Astrocyte (in vitro differentiated cells and primary cell): Measurements from ENCODE around the gene LRG1. TPM values are rescaled to one million over a fixed set of nuclear protein-coding genes. Genes with fewer than 3 reads are reported as not detected.
A peak's percentile ranks its signal among the peaks of the same experiment; 100 is the strongest.

ENCODE experiments used
- DNase-seq: peaks from one replicate; pipeline ENCODE4 v3.0.0-alpha.2; 2010; ENCODE audit warnings: low read depth
- FAIRE-seq: peaks from 2 replicates; lab custom pipeline; 2011; peaks lifted over from hg19 to GRCh38; lab: Jason Lieb, UNC
- H2AFZ ChIP-seq: 2 replicates; pipeline ENCODE4 v1.6.0; 2012; ENCODE audit warnings: low read depth, low read length, inconsistent platforms
- H3K27ac ChIP-seq: 2 replicates; pipeline ENCODE4 v1.5.1; 2011; ENCODE audit warnings: low read depth, low read length, inconsistent platforms
- H3K27me3 ChIP-seq: 2 replicates; pipeline ENCODE4 v1.6.0; 2011; ENCODE audit warnings: low read length, inconsistent platforms; ENCODE audit not compliant: insufficient read depth
- H3K36me3 ChIP-seq: 2 replicates; pipeline ENCODE4 v1.5.1; 2011; ENCODE audit warnings: low read length, inconsistent platforms; ENCODE audit not compliant: insufficient read depth
- H3K4me1 ChIP-seq: 2 replicates; pipeline ENCODE4 v1.5.1; 2011; ENCODE audit warnings: low read length, inconsistent platforms; ENCODE audit not compliant: insufficient read depth
- H3K4me2 ChIP-seq: 2 replicates; pipeline ENCODE4 v1.6.0; 2012; ENCODE audit warnings: low read length, inconsistent platforms
- H3K4me3 ChIP-seq: 2 replicates; pipeline ENCODE4 v1.5.1; 2011; ENCODE audit warnings: low read depth, mild to moderate bottlenecking, low read length, inconsistent platforms; ENCODE audit not compliant: insufficient read depth
- H3K79me2 ChIP-seq: 2 replicates; pipeline ENCODE4 v1.6.0; 2012; ENCODE audit warnings: mild to moderate bottlenecking, low read length, inconsistent platforms; ENCODE audit not compliant: insufficient read depth
- H3K9ac ChIP-seq: 2 replicates; pipeline ENCODE4 v1.6.0; 2012; ENCODE audit warnings: mild to moderate bottlenecking, low read length, inconsistent platforms
- H3K9me3 ChIP-seq: 2 replicates; pipeline ENCODE4 v1.5.1; 2012; ENCODE audit warnings: low read depth, mild to moderate bottlenecking, low read length, inconsistent platforms; ENCODE audit not compliant: insufficient read depth
- H4K20me1 ChIP-seq: 2 replicates; pipeline ENCODE4 v1.6.0; 2012; ENCODE audit warnings: low read length, inconsistent platforms; ENCODE audit not compliant: insufficient read depth
- H3K27ac Mint-ChIP-seq: one replicate; pipeline ENCODE4 v1.8.0; 2021; ENCODE audit warnings: mild to moderate bottlenecking, mixed read lengths; ENCODE audit not compliant: unreplicated experiment
- H3K27me3 Mint-ChIP-seq: one replicate; pipeline ENCODE4 v1.8.0; 2021; ENCODE audit warnings: low read depth, mixed read lengths; ENCODE audit not compliant: unreplicated experiment
- H3K36me3 Mint-ChIP-seq: one replicate; pipeline ENCODE4 v1.8.0; 2021; ENCODE audit warnings: low read depth, mixed read lengths; ENCODE audit not compliant: unreplicated experiment
- H3K4me1 Mint-ChIP-seq: one replicate; pipeline ENCODE4 v1.8.0; 2021; ENCODE audit warnings: low read depth, mixed read lengths; ENCODE audit not compliant: unreplicated experiment
- H3K4me3 Mint-ChIP-seq: one replicate; pipeline ENCODE4 v1.8.0; 2021; ENCODE audit warnings: mild to moderate bottlenecking, moderate library complexity, mixed read lengths; ENCODE audit not compliant: unreplicated experiment
- H3K9me3 Mint-ChIP-seq: one replicate; pipeline ENCODE4 v1.8.0; 2021; ENCODE audit warnings: mild to moderate bottlenecking, mixed read lengths; ENCODE audit not compliant: unreplicated experiment
- EZH2 ChIP-seq: IDR thresholded peaks from 2 replicates; pipeline ENCODE4 v1.6.1; 2012; ENCODE audit warnings: mild to moderate bottlenecking, low read length, inconsistent platforms; ENCODE audit not compliant: insufficient read depth
- total RNA-seq: library from RNA; stranded (reverse); gene quantifications from 2 replicates; pipeline ENCODE4 v1.2.1, GENCODE V29; 2021
- TF ChIP-seq, protein P1 (sequence below): IDR thresholded peaks from 2 replicates; pipeline ENCODE4 v1.5.1; 2011; ENCODE audit warnings: low read depth, mild to moderate bottlenecking, inconsistent platforms, low read length, moderate library complexity; ENCODE audit not compliant: insufficient read depth

The LRG1 gene
- total RNA-seq, 1 donor from 2014 or later, result 0.14 TPM

DNA sequence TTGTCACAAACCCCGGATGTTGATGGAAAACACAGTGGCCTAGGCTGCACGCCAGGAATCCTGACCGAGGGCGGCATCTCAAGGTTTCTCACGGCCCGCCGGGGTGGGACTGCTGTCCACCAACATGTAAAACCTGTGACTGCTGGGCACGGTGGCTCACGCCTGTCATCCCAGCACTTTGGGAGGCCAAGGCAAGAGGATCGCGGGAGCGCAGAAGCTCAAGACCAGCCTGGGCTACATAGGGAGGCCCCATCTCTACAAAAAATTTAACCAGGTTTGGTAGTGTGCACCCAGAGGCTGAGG is 32.7 kb downstream of the LRG1 start:
- peaks cover 20% of the 10 kb centered on the region for H3K4me1 ChIP-seq
- DNase-seq (no peak), FAIRE-seq (no peak)
- H3K4me2 ChIP-seq, result no peak overlapping the region
- Mint-ChIP-seq H3K36me3 (peaks cover 9% of the 10 kb centered on the region), H3K27me3 (peaks cover 5% of the 10 kb centered on the region), H3K4me1 (peaks cover 6% of the 10 kb centered on the region), H3K4me3 (no peak overlapping the region), H3K27ac (peak overlapping the region; percentile 7), H3K9me3 (no peaks in the 10 kb centered on the region)
- H3K27ac ChIP-seq, result no peak overlapping the region
- H2AFZ ChIP-seq, result no peak overlapping the region
- no peak overlapping the region for H3K9ac ChIP-seq
- no peaks in the 10 kb centered on the region for H3K9me3 ChIP-seq
- no peaks in the 10 kb centered on the region for H3K36me3 ChIP-seq
- H3K4me3 ChIP-seq, result no peak overlapping the region
- no peaks in the 10 kb centered on the region for H4K20me1 ChIP-seq
- TF ChIP-seq, protein P1, sequence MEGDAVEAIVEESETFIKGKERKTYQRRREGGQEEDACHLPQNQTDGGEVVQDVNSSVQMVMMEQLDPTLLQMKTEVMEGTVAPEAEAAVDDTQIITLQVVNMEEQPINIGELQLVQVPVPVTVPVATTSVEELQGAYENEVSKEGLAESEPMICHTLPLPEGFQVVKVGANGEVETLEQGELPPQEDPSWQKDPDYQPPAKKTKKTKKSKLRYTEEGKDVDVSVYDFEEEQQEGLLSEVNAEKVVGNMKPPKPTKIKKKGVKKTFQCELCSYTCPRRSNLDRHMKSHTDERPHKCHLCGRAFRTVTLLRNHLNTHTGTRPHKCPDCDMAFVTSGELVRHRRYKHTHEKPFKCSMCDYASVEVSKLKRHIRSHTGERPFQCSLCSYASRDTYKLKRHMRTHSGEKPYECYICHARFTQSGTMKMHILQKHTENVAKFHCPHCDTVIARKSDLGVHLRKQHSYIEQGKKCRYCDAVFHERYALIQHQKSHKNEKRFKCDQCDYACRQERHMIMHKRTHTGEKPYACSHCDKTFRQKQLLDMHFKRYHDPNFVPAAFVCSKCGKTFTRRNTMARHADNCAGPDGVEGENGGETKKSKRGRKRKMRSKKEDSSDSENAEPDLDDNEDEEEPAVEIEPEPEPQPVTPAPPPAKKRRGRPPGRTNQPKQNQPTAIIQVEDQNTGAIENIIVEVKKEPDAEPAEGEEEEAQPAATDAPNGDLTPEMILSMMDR, result no peak
- no peak for TF ChIP-seq EZH2
- H3K27me3 ChIP-seq, result no peaks in the 10 kb centered on the region
- no peaks in the 10 kb centered on the region for H3K79me2 ChIP-seq

DNA sequence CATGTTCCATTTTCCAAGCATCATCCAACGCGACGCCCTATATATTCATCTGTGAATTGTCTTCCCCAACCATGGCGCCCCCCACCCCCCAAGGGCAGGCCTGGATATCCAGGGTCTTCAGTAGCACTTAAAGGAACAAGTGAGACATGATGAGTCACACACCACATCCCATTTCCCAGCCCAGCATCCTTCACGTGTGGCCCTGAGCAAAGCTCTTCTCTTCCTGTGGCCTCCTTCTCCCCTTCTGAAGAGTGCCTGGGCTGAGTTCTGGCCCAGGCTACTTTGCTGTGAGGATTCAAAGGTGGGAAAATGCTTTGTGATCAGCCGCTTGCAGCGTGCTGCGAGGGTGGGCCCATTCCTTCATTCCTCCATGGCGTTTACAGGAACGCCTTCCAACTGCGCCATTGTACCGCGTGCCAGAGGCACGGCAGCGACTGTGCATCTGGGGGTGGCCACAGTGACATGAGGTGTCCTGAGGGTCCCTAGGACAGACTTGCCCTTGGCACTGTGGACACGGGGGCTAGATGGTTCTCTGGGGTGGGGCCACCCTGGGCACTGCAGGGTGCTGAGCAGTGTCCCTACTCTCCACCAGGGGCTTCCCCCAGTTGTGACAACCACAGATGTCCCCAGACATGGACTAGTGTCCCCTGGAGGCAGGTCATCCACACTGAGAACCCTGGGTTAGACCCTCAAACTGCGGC is 33.2 kb downstream of the LRG1 start:
- Histone ChIP-seq H4K20me1 (no peaks in the 10 kb centered on the region), H2AFZ (no peak overlapping the region), H3K9ac (peak overlapping the region; percentile 35), H3K27ac (peak overlapping the region; percentile 19), H3K4me3 (no peak overlapping the region), H3K79me2 (no peaks in the 10 kb centered on the region), H3K4me2 (peak overlapping the region; percentile 59), H3K4me1 (peaks cover 20% of the 10 kb centered on the region), H3K36me3 (peaks cover 2% of the 10 kb centered on the region), H3K9me3 (no peaks in the 10 kb centered on the region), H3K27me3 (no peaks in the 10 kb centered on the region)
- peaks cover under 1% of the 10 kb centered on the region for H3K27me3 Mint-ChIP-seq
- TF ChIP-seq EZH2, result no peak
- H3K36me3 Mint-ChIP-seq, result peaks cover 10% of the 10 kb centered on the region
- H3K4me3 Mint-ChIP-seq, result peak overlapping the region; percentile 23
- peak overlapping the region; percentile 75 for H3K27ac Mint-ChIP-seq
- H3K9me3 Mint-ChIP-seq, result no peaks in the 10 kb centered on the region
- FAIRE-seq (no peak), DNase-seq (peak; percentile 59)
- H3K4me1 Mint-ChIP-seq, result peaks cover 6% of the 10 kb centered on the region

DNA sequence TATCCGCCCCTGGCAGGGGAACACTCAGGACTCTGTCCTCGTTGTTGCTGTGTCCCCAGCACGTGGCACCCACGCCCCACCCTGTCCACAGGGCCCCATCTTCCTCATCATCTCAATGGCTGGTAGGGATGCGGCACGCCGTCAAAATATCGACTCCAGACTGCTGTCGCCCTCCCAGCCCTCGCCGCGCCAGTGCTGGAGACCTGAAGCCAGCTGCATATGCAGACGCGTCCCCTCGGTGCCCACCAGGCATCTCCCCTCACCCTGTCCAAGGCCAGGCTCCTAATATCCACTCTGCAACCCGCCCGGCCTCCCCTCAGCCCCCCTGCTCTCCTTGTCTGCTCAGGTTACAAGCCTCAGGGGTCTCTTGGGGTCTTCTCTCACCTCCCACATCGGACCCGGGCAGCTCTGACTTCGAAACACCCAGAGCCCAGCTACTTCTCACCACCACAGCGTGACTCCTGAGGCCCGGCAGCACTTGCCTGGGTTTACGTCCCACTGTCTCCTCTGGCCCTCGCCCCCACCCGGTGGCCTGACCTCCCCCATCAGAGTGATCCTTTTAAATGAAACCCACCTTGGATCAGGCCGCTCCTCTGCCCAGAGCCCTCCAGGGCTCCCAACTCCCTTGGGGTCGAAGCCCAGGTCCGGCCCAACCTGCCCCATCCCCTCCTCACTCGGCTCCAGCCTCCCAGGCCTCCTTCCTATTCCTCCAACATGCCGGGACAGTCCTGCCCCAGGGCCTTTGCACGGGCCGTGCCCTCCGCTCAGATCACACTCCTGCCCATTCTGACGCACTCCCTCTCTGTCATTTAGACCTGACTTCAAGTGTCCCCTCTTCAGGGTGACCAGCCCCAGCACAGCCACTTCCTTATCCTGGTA is 34.0 kb downstream of the LRG1 start:
- no peak for TF ChIP-seq EZH2
- TF ChIP-seq, protein P1, result no peak

More for the DNA sequence above, 34.0 kb downstream of the LRG1 start:
- peaks cover 2% of the 10 kb centered on the region for H3K36me3 ChIP-seq
- FAIRE-seq (no peak), DNase-seq (no peak)
- H3K4me3 ChIP-seq, result no peak overlapping the region
- H3K4me1 ChIP-seq, result peaks cover 20% of the 10 kb centered on the region
- no peaks in the 10 kb centered on the region for H3K9me3 ChIP-seq
- H3K4me2 ChIP-seq, result peak overlapping the region; percentile 59
- Mint-ChIP-seq H3K27me3 (no peaks in the 10 kb centered on the region), H3K27ac (peak overlapping the region; percentile 75), H3K4me3 (peak overlapping the region; percentile 23), H3K4me1 (peaks cover 6% of the 10 kb centered on the region), H3K36me3 (peaks cover 12% of the 10 kb centered on the region), H3K9me3 (no peaks in the 10 kb centered on the region)
- no peaks in the 10 kb centered on the region for H4K20me1 ChIP-seq
- no peaks in the 10 kb centered on the region for H3K27me3 ChIP-seq
- peak overlapping the region; percentile 19 for H3K27ac ChIP-seq
- no peak overlapping the region for H3K9ac ChIP-seq
- no peaks in the 10 kb centered on the region for H3K79me2 ChIP-seq
- no peak overlapping the region for H2AFZ ChIP-seq
